Measurements from ENCODE around the gene SUMO2. TPM values are rescaled to one million over a fixed set of nuclear protein-coding genes. Genes with fewer than 3 reads are reported as not detected.

Gene SUMO2
- total and polyA plus RNA-seq, 10 of the 15 experiments (the other 5 are each of a cell fraction or from before 2014, with no cell fraction given) = 163 to 803 (median 555) TPM

- 0 out of 3 replicates have a peak, but pooled peaks of 1 of the 2 experiments have one; percentile 9 for TF ChIP-seq EGR1 (IDR thresholded peaks at IDR 0.05; ENCODE audit: borderline replicate concordance in 1 of 2, low read depth in 2 of 2, low read length in 2 of 2)
- no peak for TF ChIP-seq BCL3 (IDR thresholded peaks at IDR 0.05; ENCODE audit: borderline replicate concordance, insufficient read depth, low read depth, low read length, poor library complexity, severe bottlenecking)
- TF ChIP-seq MLLT1 (IDR thresholded peaks at IDR 0.05) = no peak
- no peak for TF ChIP-seq NRF1 (conservative IDR thresholded peaks at IDR 0.05; ENCODE audit: low read depth, low read length)
- TF ChIP-seq CREM (IDR thresholded peaks at IDR 0.05; ENCODE audit: low read depth) = 0 out of 2 replicates have a peak, but pooled peaks have one; percentile 9
- TF ChIP-seq PKNOX1 (IDR thresholded peaks at IDR 0.05) = no peak
- TF ChIP-seq USF2 (IDR thresholded peaks at IDR 0.05; ENCODE audit: borderline replicate concordance, low read depth, low read length) = no peak
- TF ChIP-seq STAT1 (conservative IDR thresholded peaks at IDR 0.05) = no peak
- no peak for TF ChIP-seq ZNF622 (IDR thresholded peaks at IDR 0.05)
- TF ChIP-seq IKZF2 (IDR thresholded peaks at IDR 0.05) = no peak; a peak in 1 of 4 replicates
- no peak for TF ChIP-seq CUX1 (IDR thresholded peaks at IDR 0.05; ENCODE audit: insufficient replicate concordance, low read depth, low read length)
- TF ChIP-seq LARP7 (IDR thresholded peaks at IDR 0.05) = no peak
- no peak for TF ChIP-seq ZNF687 (IDR thresholded peaks at IDR 0.05)
- no peak for TF ChIP-seq TAF1 (IDR thresholded peaks at IDR 0.05; ENCODE audit: borderline replicate concordance, low read depth, low read length)
Measured at GRCh38 chr17:75130632-75131277, 52.0 kb downstream of the SUMO2 start (continued).
